HEK293T (cell line): ENCODE results near the gene ALK.

Experiments
- ARNT ChIP-seq: fragments of 450-650 bp; IDR thresholded peaks from 2 replicates; pipeline ENCODE4 v1.6.1; 2017; ENCODE audit warnings: mild to moderate bottlenecking
- FOXA1 ChIP-seq: fragments of 450-650 bp; IDR thresholded peaks from 2 replicates; pipeline ENCODE4 v1.6.1; 2016; ENCODE audit warnings: mild to moderate bottlenecking
- FOXK2 ChIP-seq: fragments of 450-650 bp; IDR thresholded peaks from 2 replicates; pipeline ENCODE4 v1.6.1; 2016; ENCODE audit warnings: mild to moderate bottlenecking
- L3MBTL2 ChIP-seq: fragments of 450-650 bp; conservative IDR thresholded peaks from 2 replicates; pipeline ENCODE4 v1.6.1; 2016; ENCODE audit warnings: mild to moderate bottlenecking
- NFRKB ChIP-seq: fragments of 450-650 bp; IDR thresholded peaks from 2 replicates; pipeline ENCODE4 v1.6.1; 2016; ENCODE audit warnings: mild to moderate bottlenecking, moderate library complexity
- SP1 ChIP-seq: fragments of 450-650 bp; IDR thresholded peaks from 2 replicates; pipeline ENCODE4 v1.6.1; 2017
- SUZ12 ChIP-seq: fragments of 450-650 bp; IDR thresholded peaks from 2 replicates; pipeline ENCODE4 v1.6.1; 2016; ENCODE audit warnings: mild to moderate bottlenecking
- TF ChIP-seq, protein P1 (sequence below): fragments of 450-650 bp; IDR thresholded peaks from 2 replicates; pipeline ENCODE4 v1.6.1; 2016

DNA sequence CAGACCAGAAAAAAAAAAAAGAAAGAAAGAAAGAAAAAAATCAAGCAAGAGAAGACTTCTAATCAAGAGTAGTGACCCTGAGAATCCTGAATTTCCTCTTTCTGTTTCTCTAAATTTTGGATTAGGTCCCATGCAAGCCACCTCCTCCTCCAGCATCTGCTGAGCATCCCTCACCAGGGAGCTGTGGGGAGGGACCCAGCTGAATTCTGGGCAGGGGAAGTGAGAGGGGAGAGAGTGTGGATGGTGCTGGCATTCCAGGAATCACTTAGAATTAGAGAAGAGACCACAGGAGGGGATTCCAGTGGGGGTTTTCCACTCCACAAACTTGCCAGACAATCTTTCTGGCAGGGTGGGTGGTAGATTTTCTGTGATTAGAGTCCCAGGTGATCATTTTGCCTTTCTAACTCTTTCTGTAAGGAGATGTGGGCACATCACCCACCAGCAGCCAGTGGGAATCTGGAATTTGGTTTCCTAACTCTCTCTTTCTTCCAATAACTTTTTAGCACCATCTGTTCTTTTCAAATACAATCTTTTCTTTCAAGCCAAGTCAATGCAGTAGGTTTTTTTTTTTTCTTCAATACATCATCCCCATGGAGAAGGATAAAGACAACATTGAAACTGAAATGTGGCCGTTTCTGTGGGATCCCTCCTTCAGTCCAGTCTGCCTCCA, 526.9 kb downstream of the ALK start:
- TF ChIP-seq, protein P1, sequence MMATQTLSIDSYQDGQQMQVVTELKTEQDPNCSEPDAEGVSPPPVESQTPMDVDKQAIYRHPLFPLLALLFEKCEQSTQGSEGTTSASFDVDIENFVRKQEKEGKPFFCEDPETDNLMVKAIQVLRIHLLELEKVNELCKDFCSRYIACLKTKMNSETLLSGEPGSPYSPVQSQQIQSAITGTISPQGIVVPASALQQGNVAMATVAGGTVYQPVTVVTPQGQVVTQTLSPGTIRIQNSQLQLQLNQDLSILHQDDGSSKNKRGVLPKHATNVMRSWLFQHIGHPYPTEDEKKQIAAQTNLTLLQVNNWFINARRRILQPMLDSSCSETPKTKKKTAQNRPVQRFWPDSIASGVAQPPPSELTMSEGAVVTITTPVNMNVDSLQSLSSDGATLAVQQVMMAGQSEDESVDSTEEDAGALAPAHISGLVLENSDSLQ, result no peak
- TF ChIP-seq SUZ12 (no peak), FOXK2 (no peak), L3MBTL2 (no peak), ARNT (no peak), SP1 (no peak), NFRKB (no peak), FOXA1 (no peak)
